ENCODE data around the gene MAP4.

The MAP4 gene

GRCh38 chr3:47870702-47871260, 145.4 kb downstream of the MAP4 start:
- DNase-seq (ENCODE audit: low spot score) (no peak), FAIRE-seq (no peak)

GRCh38 chr3:47870156-47870555, 146.1 kb downstream of the MAP4 start:
- no peak for DNase-seq (ENCODE audit: low spot score)
- FAIRE-seq, result no peak

- FAIRE-seq, result no peak
Measured at GRCh38 chr3:47868306-47868705, 147.9 kb downstream of the MAP4 start.

GRCh38 chr3:47867451-47868044, 148.7 kb downstream of the MAP4 start:
- DNase-seq (ENCODE audit: low spot score) (no peak), FAIRE-seq (no peak)

More at GRCh38 chr3:47868306-47868705, 147.9 kb downstream of the MAP4 start:
- no peak for DNase-seq (ENCODE audit: low spot score)

- FAIRE-seq (no peak), DNase-seq (ENCODE audit: low spot score) (no peak)
Measured at GRCh38 chr3:47865192-47865591, 151.0 kb downstream of the MAP4 start.

- no peak for FAIRE-seq
Measured at GRCh38 chr3:47863391-47864128, 152.7 kb downstream of the MAP4 start.

GRCh38 chr3:47859956-47860605, 156.1 kb downstream of the MAP4 start:
- no peak for FAIRE-seq
- no peak for DNase-seq (ENCODE audit: low spot score)

More at GRCh38 chr3:47863391-47864128, 152.7 kb downstream of the MAP4 start:
- no peak for DNase-seq (ENCODE audit: low spot score)

GRCh38 chr3:47857151-47857550, 159.1 kb downstream of the MAP4 start:
- FAIRE-seq (no peak), DNase-seq (ENCODE audit: low spot score) (no peak)

GRCh38 chr3:47856669-47857068, 159.5 kb downstream of the MAP4 start:
- DNase-seq (ENCODE audit: low spot score) (no peak), FAIRE-seq (no peak)

- DNase-seq (ENCODE audit: low spot score), result no peak
- FAIRE-seq, result no peak
Measured at GRCh38 chr3:47855461-47856383, 160.5 kb downstream of the MAP4 start.

GRCh38 chr3:47854720-47855455, 161.3 kb downstream of the MAP4 start:
- DNase-seq (ENCODE audit: low spot score) (no peak), FAIRE-seq (no peak)

- no peak for FAIRE-seq
- no peak for DNase-seq (ENCODE audit: low spot score)
Measured at GRCh38 chr3:47854267-47854666, 161.9 kb downstream of the MAP4 start.

- FAIRE-seq (no peak), DNase-seq (ENCODE audit: low spot score) (no peak)
Measured at GRCh38 chr3:47852604-47853602, 163.3 kb downstream of the MAP4 start.

GRCh38 chr3:47851888-47852603, 164.2 kb downstream of the MAP4 start:
- FAIRE-seq, result no peak
- no peak for DNase-seq (ENCODE audit: low spot score)

- FAIRE-seq, result peak; percentile 72
- no peak for DNase-seq (ENCODE audit: low spot score)
Measured at GRCh38 chr3:47850564-47851410, 165.4 kb downstream of the MAP4 start.

GRCh38 chr3:47849699-47850563, 166.3 kb downstream of the MAP4 start:
- no peak for FAIRE-seq
- no peak for DNase-seq (ENCODE audit: low spot score)
